GM19324 (cell line): ENCODE measurements around the gene AP3B1.
"Not testable (repeated sequence)": the region's sequence is repeated elsewhere in the genome, so short reads cannot be mapped to it uniquely, and the experiment has no call there.

Source experiments
- ATAC-seq: cut with Tn5 transposase; IDR thresholded peaks from one replicate; pipeline ENCODE4 v1.9.1; 2021; ENCODE audit warnings: mild to moderate bottlenecking, moderate library complexity; ENCODE audit not compliant: unreplicated experiment, low FRiP score

Gene AP3B1

GRCh38 chr5:78078858-78079257, 215.6 kb downstream of the AP3B1 start:
- ATAC-seq = no peak

GRCh38 chr5:78077369-78078068, 217.0 kb downstream of the AP3B1 start:
- ATAC-seq = no peak

DNA sequence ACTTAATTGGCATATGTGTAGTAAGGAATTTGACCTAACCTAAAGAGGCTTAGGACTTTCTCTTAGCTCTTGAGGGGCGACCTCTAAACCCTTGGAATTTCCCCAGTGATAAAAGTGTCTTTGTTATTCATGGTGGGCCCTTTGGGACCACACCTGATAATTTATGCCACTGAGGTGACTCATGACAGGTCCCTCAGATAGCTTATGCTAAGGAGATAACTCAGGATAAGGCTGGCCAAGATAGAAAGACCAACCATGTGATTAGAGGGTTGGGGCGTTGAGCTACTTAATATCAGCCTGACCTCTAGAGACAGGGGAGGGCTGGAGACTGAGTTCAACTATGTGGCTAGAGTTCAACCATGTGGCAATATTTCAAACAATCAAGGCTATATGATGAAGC, 218.1 kb downstream of the AP3B1 start:
- no peak for ATAC-seq

GRCh38 chr5:78075301-78075700, 219.2 kb downstream of the AP3B1 start:
- no peak for ATAC-seq

- ATAC-seq = not testable (repeated sequence)
Measured at GRCh38 chr5:78070691-78071090, 223.8 kb downstream of the AP3B1 start.

GRCh38 chr5:78067581-78067980, 226.9 kb downstream of the AP3B1 start:
- ATAC-seq = not testable (repeated sequence)

- ATAC-seq = not testable (repeated sequence)
Measured at GRCh38 chr5:78066722-78067121, 227.8 kb downstream of the AP3B1 start.

GRCh38 chr5:78065663-78066062, 228.8 kb downstream of the AP3B1 start:
- ATAC-seq = no peak

- no peak for ATAC-seq
Measured at GRCh38 chr5:78064941-78065472, 229.5 kb downstream of the AP3B1 start.

GRCh38 chr5:78063495-78063894, 231.0 kb downstream of the AP3B1 start:
- ATAC-seq = no peak

DNA sequence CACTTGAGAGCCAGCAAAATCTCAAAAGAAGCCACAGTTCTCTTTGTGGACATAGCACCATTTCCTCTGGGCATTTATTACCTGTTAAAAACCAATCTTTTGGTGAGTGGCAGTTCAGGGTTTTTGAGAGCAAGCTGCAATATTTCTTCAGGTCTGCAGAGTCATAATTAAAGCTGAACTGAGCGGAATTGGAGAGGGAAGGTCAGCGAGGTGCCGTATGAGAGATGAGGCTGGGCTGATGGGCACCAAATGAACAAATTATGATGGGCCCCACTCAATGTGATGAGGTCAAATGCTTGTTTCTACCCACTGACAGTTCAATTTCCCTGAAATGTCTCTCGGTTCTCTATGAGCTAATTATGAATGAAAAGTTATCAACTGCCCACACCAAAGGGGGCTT, 231.9 kb downstream of the AP3B1 start:
- ATAC-seq = no peak

- no peak for ATAC-seq
Measured at GRCh38 chr5:78060421-78060820, 234.1 kb downstream of the AP3B1 start.

DNA sequence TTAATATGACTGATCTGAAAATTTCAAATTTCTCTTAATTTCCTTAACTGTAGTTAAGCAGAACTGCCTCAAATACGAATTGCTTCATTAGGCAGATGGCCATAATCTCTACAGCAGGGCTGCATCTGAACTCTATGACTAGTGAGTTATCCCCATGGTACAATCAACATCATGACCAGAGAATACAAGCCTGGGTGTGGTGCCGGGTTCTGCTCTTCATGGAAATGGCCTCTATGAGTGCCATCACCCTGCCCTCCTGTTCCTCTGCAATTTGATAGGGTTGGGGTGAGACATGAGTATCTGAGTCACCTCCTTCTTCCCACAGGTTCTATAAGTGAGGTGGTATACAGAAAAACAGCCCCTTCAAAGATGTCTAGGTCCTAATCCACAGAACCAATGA, 235.9 kb downstream of the AP3B1 start:
- no peak for ATAC-seq

DNA sequence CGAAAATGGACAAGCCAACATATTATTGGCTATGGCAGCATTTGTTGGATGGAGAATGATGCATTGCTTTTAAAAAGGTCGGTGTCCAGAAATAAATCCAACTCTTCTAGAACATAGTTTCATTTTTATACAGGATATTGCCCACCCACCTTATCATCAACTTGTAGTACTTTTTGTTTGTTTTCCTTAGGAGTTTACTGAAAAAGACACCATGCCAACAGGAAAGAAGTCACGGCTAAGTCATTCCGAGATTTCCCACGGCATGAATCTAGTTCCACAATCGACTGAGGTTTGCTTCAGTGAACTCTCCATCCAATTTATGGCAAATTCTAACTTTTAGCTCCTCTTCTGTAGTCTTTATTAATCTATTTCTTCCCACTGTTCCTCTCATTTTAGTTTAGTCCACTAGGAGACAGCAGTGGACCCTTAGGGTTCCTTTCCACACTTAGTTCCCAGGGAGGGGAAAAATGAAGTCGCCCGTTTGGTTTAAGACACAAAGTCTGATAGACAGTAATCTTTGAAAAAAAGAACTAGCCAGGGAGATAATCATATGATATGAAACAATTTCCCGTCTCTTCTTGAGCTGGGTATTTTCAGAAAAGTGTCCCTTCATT, 237.5 kb downstream of the AP3B1 start:
- ATAC-seq = no peak

DNA sequence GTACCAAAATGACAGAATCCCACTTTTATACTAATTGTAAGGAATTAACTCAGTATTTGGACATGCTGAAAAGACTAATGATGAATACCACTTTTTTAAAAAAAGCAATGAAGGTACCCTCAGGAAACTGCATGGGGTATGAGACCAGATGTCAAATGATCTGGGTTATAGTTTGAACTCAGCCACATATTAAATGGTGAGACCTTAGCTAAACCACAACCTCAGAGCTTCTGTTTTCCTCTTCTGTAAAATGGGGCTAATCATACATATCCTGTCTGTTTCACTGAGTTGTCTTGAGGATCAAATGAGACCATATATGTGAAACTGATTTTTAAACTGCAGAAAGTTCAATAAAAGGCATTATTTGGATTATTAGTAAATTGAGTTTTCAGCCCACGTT, 238.4 kb downstream of the AP3B1 start:
- no peak for ATAC-seq

- no peak for ATAC-seq
Measured at GRCh38 chr5:78050888-78051287, 243.6 kb downstream of the AP3B1 start.

DNA sequence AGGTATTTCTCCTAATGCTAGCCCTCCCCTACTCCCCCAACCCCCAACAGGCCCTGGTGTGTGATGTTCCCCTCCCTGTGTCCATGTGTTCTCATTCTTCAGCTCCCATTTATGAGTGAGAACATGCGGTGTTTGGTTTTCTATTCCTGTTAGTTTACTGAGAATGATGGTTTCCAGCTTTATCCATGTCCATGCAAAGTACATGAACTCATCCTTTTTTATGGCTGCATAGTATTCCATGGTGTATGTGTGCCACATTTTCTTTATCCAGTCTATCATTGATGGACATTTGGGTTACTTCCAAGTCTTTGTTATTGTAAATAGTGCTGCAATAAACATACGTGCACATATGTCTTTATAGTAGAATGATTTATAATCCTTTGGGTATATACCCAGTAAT, 247.7 kb downstream of the AP3B1 start:
- ATAC-seq = not testable (repeated sequence)

DNA sequence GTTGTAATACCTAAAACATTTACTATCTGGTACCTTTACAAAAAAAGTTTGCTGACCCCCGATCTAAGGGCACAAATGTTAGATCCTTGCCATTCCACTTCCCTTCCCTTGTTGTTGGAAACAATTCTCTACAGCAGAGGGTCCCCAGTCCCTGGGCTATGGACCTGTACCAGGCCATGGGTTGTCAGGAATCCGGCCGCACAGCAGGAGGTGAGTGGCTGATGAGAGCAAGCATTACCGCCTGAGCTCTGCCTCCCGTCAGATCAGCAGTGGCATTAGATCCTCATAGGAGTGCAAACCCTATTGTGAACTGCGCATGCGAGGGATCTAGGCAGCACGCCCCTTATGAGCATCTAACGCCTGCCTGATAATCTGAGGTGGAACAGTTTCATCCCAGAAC, 248.5 kb downstream of the AP3B1 start:
- ATAC-seq = no peak

- no peak for ATAC-seq
Measured at GRCh38 chr5:78041805-78042204, 252.7 kb downstream of the AP3B1 start.

GRCh38 chr5:78025540-78025939, 269.0 kb downstream of the AP3B1 start:
- no peak for ATAC-seq

- ATAC-seq = no peak
Measured at GRCh38 chr5:78019744-78020143, 274.8 kb downstream of the AP3B1 start.

GRCh38 chr5:78016863-78017529, 277.5 kb downstream of the AP3B1 start:
- no peak for ATAC-seq
